ENCODE results near the gene RARRES2. TPM values are rescaled to one million over a fixed set of nuclear protein-coding genes. Genes with fewer than 3 reads are reported as not detected.

The RARRES2 gene
- total and polyA plus RNA-seq, 2 of the 13 experiments (the other 11 are each of a cell fraction or from before 2014, with no cell fraction given), result 134 to 172 TPM

DNA sequence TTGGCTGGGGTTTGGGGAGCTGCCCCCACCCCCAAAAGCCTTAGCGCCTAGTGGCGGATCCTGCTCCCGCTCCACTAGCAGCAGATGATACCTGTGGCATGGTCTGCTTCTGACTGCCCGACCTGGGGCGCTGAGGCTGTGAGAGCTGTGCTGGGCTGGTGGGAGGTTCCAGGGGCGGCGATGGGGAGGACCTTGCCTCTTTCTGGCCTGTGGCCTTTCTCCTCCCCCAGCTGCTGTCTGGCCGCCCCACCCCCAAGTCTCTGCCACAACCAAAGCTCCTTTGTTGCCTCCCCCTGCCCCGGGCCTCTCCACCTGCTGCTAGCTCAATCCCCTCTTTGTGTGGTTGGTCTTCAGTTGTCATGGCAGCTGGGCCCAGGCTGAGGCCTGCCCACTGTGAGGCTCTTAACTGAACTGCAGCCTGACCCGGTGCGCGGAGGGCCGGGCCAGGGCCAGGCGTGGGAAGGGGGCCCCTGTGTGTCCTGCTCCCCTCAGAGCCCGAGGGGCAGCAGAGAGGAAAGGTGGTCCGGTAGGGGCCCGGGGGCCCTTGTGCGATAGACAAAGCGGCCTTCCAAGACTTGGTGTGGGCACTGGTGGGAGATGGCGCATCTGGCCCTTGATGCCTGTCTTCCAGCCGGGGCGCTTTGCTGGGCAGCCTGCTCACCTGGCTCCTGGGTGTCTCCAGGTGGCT is 42.4 kb upstream of the RARRES2 start (continued):
- no peak; the same call in 1 of the 2 replicates for TF ChIP-seq ZNF44 (CRISPR knock-in tag; IDR thresholded peaks at IDR 0.05)
- TF ChIP-seq, protein P1, sequence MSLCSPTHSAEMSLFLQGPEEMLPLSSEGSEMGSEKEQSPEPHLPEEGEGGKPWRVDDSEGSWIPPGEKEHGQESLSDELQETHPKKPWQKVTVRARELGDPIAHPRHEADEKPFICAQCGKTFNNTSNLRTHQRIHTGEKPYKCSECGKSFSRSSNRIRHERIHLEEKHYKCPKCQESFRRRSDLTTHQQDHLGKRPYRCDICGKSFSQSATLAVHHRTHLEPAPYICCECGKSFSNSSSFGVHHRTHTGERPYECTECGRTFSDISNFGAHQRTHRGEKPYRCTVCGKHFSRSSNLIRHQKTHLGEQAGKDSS (CRISPR knock-in tag; IDR thresholded peaks at IDR 0.05; ENCODE audit: borderline replicate concordance, low read depth), result peak; percentile 80; the same call in 1 of the 2 replicates
- TF ChIP-seq, protein P2, sequence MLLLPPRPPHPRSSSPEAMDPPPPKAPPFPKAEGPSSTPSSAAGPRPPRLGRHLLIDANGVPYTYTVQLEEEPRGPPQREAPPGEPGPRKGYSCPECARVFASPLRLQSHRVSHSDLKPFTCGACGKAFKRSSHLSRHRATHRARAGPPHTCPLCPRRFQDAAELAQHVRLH (CRISPR knock-in tag; IDR thresholded peaks at IDR 0.05; ENCODE audit: borderline replicate concordance, low read depth), result peak; percentile 57; the same call in 1 of the 2 replicates
- TF ChIP-seq BORCS8-MEF2B (CRISPR knock-in tag; IDR thresholded peaks at IDR 0.05), result no peak
- peak; percentile 36; the same call in 1 of the 2 replicates for TF ChIP-seq BHLHE40 (IDR thresholded peaks at IDR 0.05; ENCODE audit: low read length)
- no peak for TF ChIP-seq ZNF33A (CRISPR knock-in tag; IDR thresholded peaks at IDR 0.05; ENCODE audit: borderline replicate concordance)
- no peak for TF ChIP-seq ZNF549 (CRISPR knock-in tag; IDR thresholded peaks at IDR 0.05)
- peak; percentile 46 for TF ChIP-seq TEAD3 (CRISPR knock-in tag; optimal IDR thresholded peaks at IDR 0.05; ENCODE audit: borderline replicate concordance)
- TF ChIP-seq THYN1 (CRISPR knock-in tag; IDR thresholded peaks at IDR 0.05; ENCODE audit: borderline replicate concordance, low read depth), result no peak
- TF ChIP-seq YY1 (IDR thresholded peaks at IDR 0.05; ENCODE audit: insufficient read depth, insufficient replicate concordance, low read depth, low read length), result peak; percentile 54
- TF ChIP-seq, protein P3, sequence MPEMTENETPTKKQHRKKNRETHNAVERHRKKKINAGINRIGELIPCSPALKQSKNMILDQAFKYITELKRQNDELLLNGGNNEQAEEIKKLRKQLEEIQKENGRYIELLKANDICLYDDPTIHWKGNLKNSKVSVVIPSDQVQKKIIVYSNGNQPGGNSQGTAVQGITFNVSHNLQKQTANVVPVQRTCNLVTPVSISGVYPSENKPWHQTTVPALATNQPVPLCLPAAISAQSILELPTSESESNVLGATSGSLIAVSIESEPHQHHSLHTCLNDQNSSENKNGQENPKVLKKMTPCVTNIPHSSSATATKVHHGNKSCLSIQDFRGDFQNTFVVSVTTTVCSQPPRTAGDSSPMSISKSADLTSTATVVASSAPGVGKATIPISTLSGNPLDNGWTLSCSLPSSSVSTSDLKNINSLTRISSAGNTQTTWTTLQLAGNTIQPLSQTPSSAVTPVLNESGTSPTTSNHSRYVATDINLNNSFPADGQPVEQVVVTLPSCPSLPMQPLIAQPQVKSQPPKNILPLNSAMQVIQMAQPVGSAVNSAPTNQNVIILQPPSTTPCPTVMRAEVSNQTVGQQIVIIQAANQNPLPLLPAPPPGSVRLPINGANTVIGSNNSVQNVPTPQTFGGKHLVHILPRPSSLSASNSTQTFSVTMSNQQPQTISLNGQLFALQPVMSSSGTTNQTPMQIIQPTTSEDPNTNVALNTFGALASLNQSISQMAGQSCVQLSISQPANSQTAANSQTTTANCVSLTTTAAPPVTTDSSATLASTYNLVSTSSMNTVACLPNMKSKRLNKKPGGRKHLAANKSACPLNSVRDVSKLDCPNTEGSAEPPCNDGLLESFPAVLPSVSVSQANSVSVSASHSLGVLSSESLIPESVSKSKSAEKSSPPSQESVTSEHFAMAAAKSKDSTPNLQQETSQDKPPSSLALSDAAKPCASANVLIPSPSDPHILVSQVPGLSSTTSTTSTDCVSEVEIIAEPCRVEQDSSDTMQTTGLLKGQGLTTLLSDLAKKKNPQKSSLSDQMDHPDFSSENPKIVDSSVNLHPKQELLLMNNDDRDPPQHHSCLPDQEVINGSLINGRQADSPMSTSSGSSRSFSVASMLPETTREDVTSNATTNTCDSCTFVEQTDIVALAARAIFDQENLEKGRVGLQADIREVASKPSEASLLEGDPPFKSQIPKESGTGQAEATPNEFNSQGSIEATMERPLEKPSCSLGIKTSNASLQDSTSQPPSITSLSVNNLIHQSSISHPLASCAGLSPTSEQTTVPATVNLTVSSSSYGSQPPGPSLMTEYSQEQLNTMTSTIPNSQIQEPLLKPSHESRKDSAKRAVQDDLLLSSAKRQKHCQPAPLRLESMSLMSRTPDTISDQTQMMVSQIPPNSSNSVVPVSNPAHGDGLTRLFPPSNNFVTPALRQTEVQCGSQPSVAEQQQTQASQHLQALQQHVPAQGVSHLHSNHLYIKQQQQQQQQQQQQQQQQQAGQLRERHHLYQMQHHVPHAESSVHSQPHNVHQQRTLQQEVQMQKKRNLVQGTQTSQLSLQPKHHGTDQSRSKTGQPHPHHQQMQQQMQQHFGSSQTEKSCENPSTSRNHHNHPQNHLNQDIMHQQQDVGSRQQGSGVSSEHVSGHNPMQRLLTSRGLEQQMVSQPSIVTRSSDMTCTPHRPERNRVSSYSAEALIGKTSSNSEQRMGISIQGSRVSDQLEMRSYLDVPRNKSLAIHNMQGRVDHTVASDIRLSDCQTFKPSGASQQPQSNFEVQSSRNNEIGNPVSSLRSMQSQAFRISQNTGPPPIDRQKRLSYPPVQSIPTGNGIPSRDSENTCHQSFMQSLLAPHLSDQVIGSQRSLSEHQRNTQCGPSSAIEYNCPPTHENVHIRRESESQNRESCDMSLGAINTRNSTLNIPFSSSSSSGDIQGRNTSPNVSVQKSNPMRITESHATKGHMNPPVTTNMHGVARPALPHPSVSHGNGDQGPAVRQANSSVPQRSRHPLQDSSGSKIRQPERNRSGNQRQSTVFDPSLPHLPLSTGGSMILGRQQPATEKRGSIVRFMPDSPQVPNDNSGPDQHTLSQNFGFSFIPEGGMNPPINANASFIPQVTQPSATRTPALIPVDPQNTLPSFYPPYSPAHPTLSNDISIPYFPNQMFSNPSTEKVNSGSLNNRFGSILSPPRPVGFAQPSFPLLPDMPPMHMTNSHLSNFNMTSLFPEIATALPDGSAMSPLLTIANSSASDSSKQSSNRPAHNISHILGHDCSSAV (CRISPR knock-in tag; IDR thresholded peaks at IDR 0.05; ENCODE audit: borderline replicate concordance), result no peak

Data from HepG2 (cell line).